Endodermal cell (in vitro differentiated cells): ENCODE results near the gene MBNL2. TPM values are rescaled to one million over a fixed set of nuclear protein-coding genes. Genes with fewer than 3 reads are reported as not detected.
A peak's percentile ranks its signal among the peaks of the same experiment; 100 is the strongest.

Experiments used
- DNase-seq: peaks from one replicate; pipeline ENCODE4 v3.0.0-alpha.2; 2017
- H3K27ac ChIP-seq: 2 replicates; pipeline ENCODE4 v1.5.1; 2013; ENCODE audit warnings: mild to moderate bottlenecking, low read depth, low read length, moderate library complexity
- H3K27me3 ChIP-seq: 2 replicates; pipeline ENCODE4 v1.6.1; 2013; ENCODE audit warnings: mild to moderate bottlenecking, low read length, moderate library complexity; ENCODE audit not compliant: insufficient read depth, control insufficient read depth, poor library complexity, severe bottlenecking
- H3K36me3 ChIP-seq: 2 replicates; pipeline ENCODE4 v1.7.0; 2013; ENCODE audit warnings: mild to moderate bottlenecking, low read length, moderate library complexity; ENCODE audit not compliant: control insufficient read depth, insufficient read depth
- H3K4me1 ChIP-seq: one replicate; pipeline ENCODE4 v1.7.0; 2013; ENCODE audit warnings: low read length; ENCODE audit not compliant: control insufficient read depth, insufficient read depth
- H3K4me3 ChIP-seq: 2 replicates; pipeline ENCODE4 v1.5.1; 2013; ENCODE audit warnings: mild to moderate bottlenecking, low read length, moderate library complexity
- H3K9ac ChIP-seq: 2 replicates; pipeline ENCODE4 v1.6.1; 2013; ENCODE audit warnings: mild to moderate bottlenecking, low read length, moderate library complexity; ENCODE audit not compliant: poor library complexity, severe bottlenecking; ENCODE audit errors: extremely low read depth
- H3K9me3 ChIP-seq: 2 replicates; pipeline ENCODE4 v1.6.1; 2013; ENCODE audit warnings: mild to moderate bottlenecking, low read length, moderate library complexity; ENCODE audit not compliant: control insufficient read depth
- H3K27ac Mint-ChIP-seq: 2 replicates; pipeline ENCODE4 v1.8.0; 2020; ENCODE audit warnings: mixed read lengths
- H3K27me3 Mint-ChIP-seq: 2 replicates; pipeline ENCODE4 v1.8.0; 2021; ENCODE audit warnings: mild to moderate bottlenecking, mixed read lengths; ENCODE audit not compliant: insufficient read depth
- H3K36me3 Mint-ChIP-seq: 2 replicates; pipeline ENCODE4 v1.8.0; 2020; ENCODE audit warnings: low read depth, mixed read lengths
- H3K4me1 Mint-ChIP-seq: 2 replicates; pipeline ENCODE4 v1.8.0; 2020; ENCODE audit warnings: mixed read lengths
- H3K4me3 Mint-ChIP-seq: 2 replicates; pipeline ENCODE4 v1.8.0; 2020; ENCODE audit warnings: mild to moderate bottlenecking, moderate library complexity, mixed read lengths
- H3K9me3 Mint-ChIP-seq: 2 replicates; pipeline ENCODE4 v1.8.0; 2020; ENCODE audit warnings: mild to moderate bottlenecking, mixed read lengths
- CTCF ChIP-seq: fragments of 200-600 bp; sonication (generic); conservative IDR thresholded peaks from 2 replicates; pipeline ENCODE4 v1.5.0; 2021; ENCODE audit warnings: antibody characterized with exemption, mild to moderate bottlenecking
- WGBS, 2 experiments: methylation state at CpG; one replicate each; pipeline versions ENCODE4 v1.1.5 to v1.1.7; 2013; ENCODE audit warnings: missing lambda C conversion rate in 2 of 2, mixed read lengths in 1 of 2; ENCODE audit not compliant: insufficient coverage in 1 of 2, insufficient read length in 1 of 2; 5-methylcytosine and 5-hydroxymethylcytosine counted together
- total RNA-seq, 2 donors: library from RNA; stranded (reverse); fragmentation: NEBNext Ultra II Directional in 1 of 2; extraction: Animal tissue kit (Norgen Biotek cat#: 25700) in 1 of 2; gene quantifications; 2 replicates in 1 of 2; 3 replicates in 1 of 2; pipeline ENCODE4 v1.2.1, GENCODE V29; 2021

The MBNL2 gene
- total RNA-seq, 2 donors from 2014 or later: 1.7 to 3.3 TPM

DNA sequence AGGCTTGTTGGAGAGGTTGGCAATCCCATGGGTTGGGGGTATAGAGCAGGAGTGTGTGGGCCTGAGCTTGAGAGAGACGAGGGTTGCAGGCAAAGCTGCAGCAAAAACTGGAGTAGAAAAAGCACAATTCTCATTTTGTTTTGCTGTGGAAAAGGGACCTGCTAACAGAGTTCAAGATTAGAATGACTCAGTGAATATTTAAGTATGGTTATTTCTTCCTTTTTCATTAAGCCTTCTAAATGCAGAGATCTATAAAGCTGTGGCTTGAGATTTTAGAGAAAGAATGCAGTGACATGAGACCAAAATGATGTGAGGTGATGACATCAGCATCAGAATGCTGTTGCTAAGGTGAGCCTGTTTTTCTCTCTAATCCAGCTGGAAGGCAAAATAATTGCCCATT is 10.8 kb upstream of the MBNL2 start:
- Histone ChIP-seq H3K4me1 (no peaks in the 10 kb centered on the region), H3K27me3 (peaks cover 33% of the 10 kb centered on the region), H3K9ac (no peak overlapping the region), H3K36me3 (no peaks in the 10 kb centered on the region), H3K9me3 (peaks cover 6% of the 10 kb centered on the region), H3K4me3 (no peak overlapping the region), H3K27ac (no peak overlapping the region)
- Mint-ChIP-seq H3K4me1 (no peaks in the 10 kb centered on the region), H3K36me3 (no peaks in the 10 kb centered on the region), H3K27me3 (peaks cover 74% of the 10 kb centered on the region), H3K4me3 (no peak overlapping the region), H3K27ac (no peak overlapping the region), H3K9me3 (peaks cover 11% of the 10 kb centered on the region)
- no peak for TF ChIP-seq CTCF
- 78 to 85% methylated on average over 1 of the region's 1 CpG for WGBS, 2 experiments
- no peak for DNase-seq

GRCh38 chr13:97212004-97212403 is 10.1 kb upstream of the MBNL2 start:
- no peak for DNase-seq
- WGBS, 2 experiments: 75 to 91% methylated on average over 4 of the region's 4 CpGs
- no peak overlapping the region for H3K27ac ChIP-seq
- H3K9me3 ChIP-seq: peaks cover 2% of the 10 kb centered on the region
- H3K9me3 Mint-ChIP-seq: peaks cover 9% of the 10 kb centered on the region
- H3K36me3 Mint-ChIP-seq: no peaks in the 10 kb centered on the region
- H3K4me1 ChIP-seq: no peaks in the 10 kb centered on the region
- no peak for TF ChIP-seq CTCF
- H3K27me3 ChIP-seq: peaks cover 36% of the 10 kb centered on the region
- no peak overlapping the region for H3K4me3 ChIP-seq
- no peak overlapping the region for H3K9ac ChIP-seq
- H3K4me1 Mint-ChIP-seq: no peaks in the 10 kb centered on the region
- H3K27ac Mint-ChIP-seq: no peak overlapping the region
- no peak overlapping the region for H3K4me3 Mint-ChIP-seq
- no peaks in the 10 kb centered on the region for H3K36me3 ChIP-seq
- H3K27me3 Mint-ChIP-seq: peaks cover 73% of the 10 kb centered on the region

DNA sequence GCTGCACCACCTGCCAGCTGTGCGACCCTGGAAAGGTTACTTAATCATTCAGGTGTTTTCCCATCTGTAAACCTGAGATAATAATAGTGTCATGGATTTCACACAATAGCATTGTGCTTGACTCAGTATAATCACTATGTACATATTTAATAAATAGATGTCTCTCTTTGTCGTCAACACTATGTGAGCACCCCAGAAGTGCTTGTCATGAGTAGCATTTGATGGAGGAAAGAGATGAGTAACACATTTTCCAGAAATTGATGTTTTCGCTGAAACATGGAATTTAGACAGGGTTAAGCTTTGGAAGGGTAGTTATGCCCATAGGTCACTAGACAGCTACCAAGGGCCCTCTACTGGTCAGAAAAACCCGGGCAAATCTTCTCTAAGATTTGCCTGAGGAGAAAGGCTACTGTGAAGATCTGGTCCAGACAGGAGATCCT is 9.5 kb upstream of the MBNL2 start:
- Mint-ChIP-seq H3K27me3 (peaks cover 73% of the 10 kb centered on the region), H3K4me1 (no peaks in the 10 kb centered on the region), H3K4me3 (no peak overlapping the region), H3K9me3 (peaks cover 3% of the 10 kb centered on the region), H3K27ac (no peak overlapping the region), H3K36me3 (no peaks in the 10 kb centered on the region)
- no peaks in the 10 kb centered on the region for H3K9me3 ChIP-seq
- H3K4me3 ChIP-seq: no peak overlapping the region
- peak; percentile 67 for DNase-seq
- H3K9ac ChIP-seq: no peak overlapping the region
- 38 to 64% methylated on average over 2 to 4 of the region's 4 CpGs for WGBS, 2 experiments
- peak; percentile 79 for TF ChIP-seq CTCF
- H3K36me3 ChIP-seq: no peaks in the 10 kb centered on the region
- H3K27me3 ChIP-seq: peaks cover 42% of the 10 kb centered on the region
- H3K4me1 ChIP-seq: no peaks in the 10 kb centered on the region
- no peak overlapping the region for H3K27ac ChIP-seq
